GM18499 (cell line): Measurements from ENCODE around the gene SETMAR.
"Not testable (repeated sequence)": the region's sequence is repeated elsewhere in the genome, so short reads cannot be mapped to it uniquely, and the experiment has no call there.

Source experiments
- ATAC-seq: cut with Tn5 transposase; IDR thresholded peaks from one replicate; pipeline ENCODE4 v1.9.1; 2021; ENCODE audit warnings: moderate number of reproducible peaks; ENCODE audit not compliant: insufficient read depth, unreplicated experiment

The SETMAR gene

DNA sequence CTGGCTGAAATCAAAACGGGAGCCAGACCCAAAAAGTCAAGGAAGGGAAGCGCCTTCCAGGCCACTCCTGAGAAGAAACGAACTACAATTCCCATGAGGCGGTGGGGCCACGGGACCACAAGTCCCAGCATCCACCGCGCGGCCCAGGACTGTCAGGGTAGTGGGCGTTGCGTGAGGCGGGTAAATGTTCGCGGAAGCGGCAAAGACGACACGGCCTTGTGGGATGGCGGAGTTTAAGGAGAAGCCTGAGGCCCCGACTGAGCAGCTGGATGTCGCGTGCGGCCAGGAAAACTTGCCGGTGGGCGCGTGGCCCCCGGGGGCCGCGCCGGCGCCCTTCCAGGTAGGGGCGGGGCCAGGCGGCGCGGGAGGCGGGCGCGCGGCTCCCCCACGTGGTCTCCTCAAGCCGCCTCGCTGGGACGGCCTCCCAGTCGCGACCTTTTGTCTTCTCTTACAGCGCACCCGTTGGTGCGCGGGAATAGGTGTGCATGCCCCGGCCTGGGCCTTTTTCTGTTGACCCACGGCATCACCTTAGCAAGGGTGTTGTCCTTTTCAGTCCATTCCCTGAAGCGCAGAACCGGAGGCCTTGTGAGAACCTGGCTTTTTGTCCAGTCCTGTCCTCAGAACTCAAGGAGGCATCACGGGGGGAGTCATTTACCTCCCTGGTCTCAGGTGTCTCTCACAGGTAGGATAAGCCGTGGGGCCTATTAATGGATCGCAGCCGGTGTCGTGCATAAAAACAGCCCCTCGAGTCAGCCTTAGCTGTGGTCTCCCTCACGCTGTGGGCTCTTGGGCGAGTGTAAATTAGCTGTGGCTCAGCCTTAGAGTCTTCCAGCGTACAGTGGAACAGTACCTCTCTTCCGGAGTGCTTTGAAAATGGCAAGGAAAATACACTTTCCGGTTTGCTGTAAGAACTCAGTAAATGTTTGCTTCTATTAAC lies at the start of gene SETMAR:
Gene SETMAR (plus strand): TSS at position 183 of the 937 bp plus-strand sequence. CDS start 2 bp downstream, at position 185.
- ATAC-seq: peak; percentile 90

DNA sequence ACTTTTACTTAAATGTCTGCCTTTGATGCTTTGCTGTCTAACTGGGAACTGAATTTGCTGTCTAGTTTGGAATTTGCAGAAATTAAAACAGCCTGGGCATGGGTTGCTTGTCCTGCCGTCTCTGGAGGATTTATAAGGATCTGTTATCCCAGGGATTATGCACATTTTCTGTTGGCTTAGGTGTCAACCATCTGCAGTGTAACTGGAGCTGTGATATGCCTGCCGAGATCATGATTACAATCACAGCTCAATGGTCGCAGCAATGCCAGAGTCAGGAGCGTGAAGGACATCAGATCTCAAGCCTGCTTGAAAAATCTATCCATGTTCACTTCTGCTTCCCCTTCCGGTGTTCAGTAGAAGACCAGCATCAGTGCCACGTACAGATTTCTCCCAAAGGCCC lies 41.8 kb upstream of the SETMAR start:
- no peak for ATAC-seq

DNA sequence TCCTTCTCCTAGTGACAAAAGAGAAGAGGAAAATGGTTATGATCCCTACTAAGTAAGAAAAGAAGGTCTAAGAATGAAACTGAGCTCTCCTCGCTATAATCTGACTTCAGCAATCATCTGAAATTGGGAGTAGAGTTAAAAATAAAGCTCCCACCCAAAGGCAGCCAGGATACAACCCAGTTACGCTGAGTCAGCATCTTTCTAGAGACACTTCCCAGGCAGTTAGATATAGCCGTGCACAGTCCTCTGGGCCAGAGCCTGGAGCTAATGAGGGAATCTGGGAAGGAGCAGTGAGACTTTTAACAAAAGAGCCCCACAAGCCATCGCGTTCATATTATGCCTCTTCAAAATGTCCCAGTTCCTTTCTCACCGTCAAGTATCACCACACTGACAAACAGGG lies 39.1 kb upstream of the SETMAR start:
- no peak for ATAC-seq

DNA sequence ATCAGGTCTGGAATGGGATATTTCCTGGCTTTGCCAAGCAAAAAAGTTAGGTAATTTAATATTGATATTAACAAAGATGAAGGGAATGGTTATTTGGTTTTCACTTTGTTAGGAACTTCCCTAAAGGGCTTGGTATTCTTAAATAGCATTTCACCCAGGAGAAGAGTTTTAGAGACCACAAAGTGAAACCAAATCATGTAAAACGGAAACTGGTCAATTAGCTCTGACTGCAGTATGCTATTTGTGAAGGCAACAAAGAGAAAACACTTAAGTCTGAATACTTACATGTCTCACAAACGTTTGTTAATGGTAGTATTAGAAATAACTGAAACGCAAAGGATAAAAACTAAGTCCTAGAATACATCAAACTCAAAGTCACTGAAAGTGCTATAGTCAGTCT lies 32.4 kb upstream of the SETMAR start:
- peak; percentile 89 for ATAC-seq

DNA sequence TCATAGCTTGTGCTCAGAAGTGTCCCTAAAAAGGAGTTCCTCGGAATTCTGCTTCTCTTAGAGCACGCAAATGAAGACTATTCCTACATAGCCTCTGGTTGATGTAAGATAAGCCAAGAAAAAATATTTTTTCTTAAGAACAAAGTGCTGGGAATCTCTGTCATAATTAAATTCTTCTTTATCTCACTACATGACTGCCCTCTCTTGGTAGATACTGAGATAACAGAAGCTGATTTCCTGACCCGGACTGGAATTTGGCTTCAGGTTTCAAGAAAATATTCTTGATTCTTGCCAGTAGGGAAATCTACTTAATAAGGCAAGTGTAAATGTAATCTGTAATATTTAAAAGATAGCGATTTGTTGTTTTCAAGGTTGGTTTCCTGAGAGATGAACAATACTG lies 31.3 kb upstream of the SETMAR start:
- ATAC-seq: no peak

DNA sequence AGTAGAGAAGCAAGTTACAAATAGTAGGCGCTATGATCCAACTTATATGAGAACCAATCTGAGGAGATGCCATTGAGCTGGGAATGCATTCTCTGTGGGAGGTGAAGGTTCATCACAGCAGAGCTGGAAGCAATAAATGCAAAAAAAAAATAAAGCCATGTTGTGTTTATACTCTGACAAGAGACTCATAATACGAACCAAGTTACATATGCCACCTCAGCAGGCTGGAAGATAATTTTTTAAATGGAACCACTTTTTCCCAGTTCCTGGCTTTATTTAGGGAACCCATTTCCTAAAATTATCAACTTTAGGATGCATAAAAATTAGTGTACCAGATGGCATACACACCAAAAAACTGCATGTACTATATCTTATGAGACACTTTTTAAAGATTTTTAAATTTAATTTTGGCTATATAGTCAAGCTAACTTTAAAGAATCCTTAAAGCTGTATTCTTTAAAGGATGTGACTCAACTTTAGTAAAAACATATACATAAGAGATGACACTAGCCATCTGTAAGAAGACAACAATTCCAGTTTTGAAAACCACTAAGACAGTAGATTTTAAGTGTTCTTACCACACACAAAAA lies 23.6 kb upstream of the SETMAR start:
- ATAC-seq: no peak

DNA sequence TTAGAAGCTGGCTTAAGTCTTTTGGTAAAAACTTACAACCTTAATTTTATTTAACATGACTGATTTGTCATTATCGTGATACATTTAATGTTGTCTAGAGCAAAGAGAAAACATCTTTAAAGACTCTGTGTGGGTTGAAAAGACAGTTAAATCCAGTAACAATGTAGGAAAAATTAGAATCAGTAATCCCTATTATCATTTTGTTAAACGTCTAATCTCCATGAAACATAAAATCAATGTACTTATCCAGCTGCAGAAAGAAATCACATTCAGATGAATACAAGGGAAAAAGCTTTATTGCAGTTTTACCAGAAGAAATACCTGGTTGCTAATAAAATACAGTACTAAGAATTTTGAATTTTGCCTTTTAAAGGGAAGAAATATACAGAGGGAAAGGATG lies 21.2 kb upstream of the SETMAR start:
- no peak for ATAC-seq

DNA sequence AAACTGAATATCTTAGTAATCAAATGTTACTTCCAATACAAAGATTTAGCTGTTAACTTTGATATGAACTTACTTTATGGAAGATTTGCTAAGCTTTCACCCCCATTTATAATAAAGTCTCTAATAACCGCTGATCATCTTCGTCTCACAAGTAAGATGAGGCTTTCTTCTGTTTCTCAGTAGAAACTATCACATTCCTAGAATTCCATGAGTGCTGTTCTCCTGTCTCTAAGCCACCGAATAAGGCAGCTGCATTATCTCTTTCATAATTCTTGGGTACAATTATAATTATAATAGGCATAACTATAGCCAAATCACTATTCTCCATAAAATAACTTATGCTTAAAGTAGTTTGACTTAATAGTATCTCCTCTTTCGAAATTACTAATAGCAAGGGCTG lies 18.3 kb upstream of the SETMAR start:
- ATAC-seq: no peak

DNA sequence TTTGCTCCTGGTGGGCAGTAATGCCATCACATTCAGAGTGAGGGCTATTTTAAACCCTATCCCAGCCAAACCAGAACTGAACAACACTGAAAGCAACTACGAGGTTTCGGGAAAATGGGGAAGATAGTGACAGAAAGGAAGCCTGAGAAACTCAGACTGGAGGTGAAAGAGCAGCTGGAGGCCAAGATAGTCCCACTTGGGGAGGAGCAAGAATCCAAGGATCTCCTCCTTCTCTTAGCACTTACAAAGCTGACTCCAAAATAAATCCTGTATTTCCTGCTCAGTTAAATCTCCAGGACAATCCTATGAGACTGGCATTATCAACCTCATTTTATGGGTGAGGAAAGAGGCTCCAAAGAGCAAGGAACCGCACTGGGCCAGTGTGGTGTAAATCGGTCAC lies 14.1 kb upstream of the SETMAR start:
- no peak for ATAC-seq

DNA sequence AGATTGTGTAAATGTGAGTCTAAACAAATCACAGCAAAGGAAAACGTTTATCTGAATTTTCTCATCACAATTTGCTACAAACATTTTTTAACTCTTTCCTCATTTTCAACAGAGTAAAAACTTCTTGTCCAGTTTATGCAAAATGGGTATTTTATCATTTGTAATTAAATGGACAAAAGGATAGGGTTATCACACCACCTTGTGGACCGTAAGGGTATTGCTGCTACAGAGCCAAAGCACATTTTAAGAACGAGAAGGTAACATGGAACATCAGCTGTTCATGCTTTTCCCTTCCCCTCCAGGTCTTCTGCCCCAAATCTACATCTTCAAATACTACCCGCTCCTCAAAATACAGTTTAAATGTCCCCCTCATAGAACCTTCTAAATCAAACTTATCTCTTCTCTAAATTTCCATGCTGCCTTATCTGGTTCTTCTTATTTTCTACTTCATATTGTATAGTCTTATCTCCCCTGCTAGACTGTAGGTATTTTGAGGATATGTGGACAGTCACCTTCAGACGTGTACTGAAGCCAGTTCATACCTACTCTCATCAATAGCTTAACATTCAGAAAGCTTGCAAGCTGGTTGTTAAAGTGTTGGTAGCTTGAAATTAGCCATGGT lies 12.8 kb upstream of the SETMAR start:
- no peak for ATAC-seq

DNA sequence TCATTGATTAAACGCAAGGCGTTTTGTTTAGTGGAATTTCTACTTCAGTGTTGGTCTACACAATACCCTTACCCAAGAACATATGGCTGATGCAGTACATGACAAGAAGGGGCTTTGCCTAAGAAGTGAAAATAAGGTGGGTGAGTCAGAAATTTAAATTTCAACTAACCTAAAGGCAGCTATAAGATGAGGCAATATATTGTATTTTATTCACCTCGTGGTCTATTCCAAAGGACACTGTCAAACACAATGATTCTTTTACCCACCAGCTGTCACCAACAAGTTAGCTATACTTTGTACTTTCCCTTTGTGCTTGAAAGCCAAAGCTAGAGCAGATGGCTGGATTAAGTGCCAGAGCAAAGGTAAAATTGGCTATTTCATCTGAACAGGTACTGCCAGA lies 10.9 kb upstream of the SETMAR start:
- no peak for ATAC-seq

DNA sequence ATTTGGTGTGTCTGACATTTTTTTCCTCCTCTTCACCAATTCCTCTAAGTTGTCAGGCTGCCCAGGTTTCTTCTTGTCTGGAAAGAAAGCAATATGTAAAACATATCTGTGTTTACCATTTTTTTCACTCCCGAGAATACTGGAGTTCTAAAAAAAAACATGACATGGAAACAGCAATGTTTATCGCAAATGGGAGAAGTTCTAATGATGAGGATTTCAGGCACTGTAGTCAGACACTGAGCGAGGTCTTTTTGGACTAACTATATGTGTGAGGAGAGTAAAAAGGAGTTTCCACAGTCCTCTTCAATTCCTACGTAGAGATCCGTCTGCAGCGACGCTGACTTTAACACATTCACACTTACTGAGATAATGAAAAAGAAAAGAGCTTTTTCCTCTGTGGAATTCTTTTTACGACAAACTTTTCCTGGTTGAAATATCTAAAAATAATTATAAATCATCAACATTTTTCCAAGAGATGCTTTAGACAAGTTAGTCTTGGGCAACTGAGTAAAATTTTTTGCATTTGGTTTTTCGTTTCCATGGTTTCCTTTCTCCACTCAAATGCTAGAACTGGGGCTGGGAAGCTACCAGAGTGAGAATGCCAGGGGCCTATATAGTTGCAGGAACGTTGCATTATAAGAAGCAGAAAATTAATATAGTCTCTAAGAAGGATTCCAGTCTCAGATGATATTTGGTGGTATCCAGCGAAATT lies 8.4 kb upstream of the SETMAR start:
- ATAC-seq: no peak

DNA sequence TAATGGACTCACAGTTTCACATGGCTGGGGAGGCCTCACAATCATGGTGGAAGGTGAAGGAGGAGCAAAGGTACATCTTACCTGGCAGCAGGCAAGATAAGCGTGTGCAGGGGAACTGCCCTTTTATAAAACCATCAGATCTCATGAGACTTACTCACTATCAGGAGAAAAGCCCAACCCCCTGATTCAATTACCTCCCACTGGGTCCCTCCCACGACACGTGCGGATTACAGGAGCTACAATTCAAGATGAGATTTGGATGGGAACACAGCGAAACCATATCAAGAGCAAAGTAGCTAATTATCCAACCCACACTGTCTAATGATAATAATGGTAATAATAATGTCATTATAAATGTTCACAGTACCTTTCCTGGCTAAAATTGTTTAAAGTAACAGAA lies 6.7 kb upstream of the SETMAR start:
- not testable (repeated sequence) for ATAC-seq

DNA sequence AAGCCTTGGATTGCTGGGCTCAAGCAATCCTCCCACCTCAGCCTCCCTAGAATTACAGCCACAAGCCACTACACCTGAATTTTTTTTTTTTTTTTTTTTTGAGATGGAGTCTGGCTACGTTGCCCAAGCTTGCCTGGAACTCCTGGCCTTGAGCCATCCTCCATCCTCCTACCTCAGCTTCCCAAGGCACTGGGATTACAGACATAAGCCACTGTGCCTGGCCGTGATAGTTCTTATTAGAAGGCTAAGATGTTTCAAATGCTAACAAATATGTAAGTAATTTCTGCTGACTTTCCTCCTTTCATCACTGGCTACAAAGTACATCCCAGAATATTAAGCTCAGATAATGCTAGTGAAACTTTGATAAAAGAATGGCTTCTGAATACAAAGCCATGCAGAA lies 5.7 kb upstream of the SETMAR start:
- ATAC-seq: no peak

DNA sequence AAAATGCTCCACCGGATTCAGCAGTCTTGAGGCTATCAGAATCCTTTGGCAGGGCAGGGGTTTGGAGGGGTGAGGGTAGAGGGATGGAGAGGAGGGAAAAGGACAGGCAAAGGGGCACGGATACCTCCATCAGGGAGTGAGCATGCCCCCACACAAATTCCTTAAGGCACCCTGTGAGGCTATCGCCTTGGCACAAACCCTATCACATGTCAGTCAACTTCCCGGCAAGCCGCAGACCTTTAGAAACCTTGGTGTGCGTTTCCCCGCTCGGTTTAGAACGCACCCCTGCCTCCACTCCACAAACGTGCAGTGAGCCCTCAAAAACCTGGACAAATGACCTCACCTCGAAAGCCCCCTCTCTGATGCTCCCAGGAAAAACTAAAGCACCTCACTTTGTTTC lies 422 bp upstream of the SETMAR start:
- ATAC-seq: no peak

DNA sequence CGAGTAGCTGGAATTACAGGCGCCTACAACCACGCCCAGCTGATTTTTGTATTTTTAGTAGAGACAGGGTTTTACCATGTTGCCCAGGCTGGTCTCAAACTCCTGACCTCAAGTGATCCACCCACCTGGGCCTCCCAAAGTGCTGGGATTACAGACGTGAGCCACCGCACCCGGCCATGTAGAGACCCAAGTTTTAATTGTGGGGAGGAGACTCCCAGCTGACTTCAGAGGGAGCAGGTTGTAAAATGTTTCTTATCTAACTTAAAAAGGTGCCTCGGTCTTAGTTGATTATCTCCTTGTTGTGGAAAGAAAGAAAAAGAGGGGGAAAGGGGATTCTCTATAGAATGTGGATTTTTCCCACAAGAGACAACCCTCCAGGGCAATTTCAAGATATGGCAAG lies 2.0 kb downstream of the SETMAR start:
- ATAC-seq: not testable (repeated sequence)

DNA sequence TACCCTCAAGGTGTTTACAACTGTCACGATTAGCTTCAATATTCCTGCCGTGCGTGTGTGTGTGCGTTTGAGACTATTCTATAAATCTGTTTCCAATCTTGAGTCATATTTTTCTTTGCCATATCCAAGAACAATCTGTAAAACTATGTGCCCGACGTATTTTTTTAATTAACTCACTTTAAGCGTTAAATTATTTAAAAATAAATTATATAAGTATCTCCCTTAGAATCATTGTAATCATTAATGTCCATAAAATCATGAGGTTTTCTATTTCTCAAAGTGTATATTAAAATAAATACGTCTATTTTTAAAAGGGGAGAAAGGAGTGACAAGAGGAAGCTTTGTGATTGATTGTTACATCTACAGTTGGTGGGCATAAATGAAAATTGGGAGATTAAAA lies 2.9 kb downstream of the SETMAR start:
- no peak for ATAC-seq

DNA sequence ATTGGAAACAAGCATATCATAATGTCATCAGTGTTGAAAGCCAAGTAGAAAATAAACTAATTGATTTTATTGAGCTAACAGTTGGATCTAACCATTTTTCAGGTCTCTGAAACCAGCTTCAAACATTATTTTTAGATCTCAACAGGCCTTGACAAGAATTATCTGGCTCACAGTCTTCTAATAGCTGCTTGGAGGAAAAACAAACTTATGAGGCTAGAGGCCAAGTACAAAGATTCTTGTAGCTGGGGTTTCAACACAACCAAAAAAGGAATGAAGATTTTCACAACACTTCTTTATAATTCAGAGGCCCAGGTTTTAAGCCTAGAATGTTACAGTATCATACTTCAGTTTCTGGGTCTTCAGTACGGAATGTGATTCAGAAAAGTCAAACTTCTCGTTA lies 3.7 kb downstream of the SETMAR start:
- ATAC-seq: no peak

DNA sequence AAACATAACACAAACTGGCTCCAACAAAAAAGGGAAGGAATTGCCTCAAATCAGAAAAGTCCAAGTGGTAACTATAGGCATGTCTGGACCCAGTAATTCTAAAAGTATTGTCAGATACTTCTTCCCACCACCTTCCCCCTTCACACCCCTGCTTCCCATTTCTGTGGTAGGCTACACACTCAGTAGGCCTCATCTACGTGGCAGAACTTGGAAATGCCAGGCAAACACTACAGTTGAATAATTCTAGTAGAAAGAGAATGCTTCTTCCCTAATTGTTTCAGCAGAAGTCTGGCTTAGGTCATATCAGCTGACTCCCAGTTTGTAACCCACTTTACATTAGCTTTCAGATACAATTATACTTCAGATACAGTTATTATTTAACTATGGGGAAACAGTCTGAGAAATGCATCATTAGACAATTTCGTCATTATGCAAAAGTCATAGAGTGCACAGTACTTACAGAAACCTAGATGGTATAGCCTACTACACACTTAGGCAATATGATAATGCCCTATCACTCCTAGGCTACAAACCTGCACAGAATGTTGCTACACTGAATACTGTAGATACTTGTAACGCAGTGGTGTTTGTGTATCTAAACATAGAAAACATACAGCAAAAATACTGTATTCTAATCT lies 6.4 kb downstream of the SETMAR start:
- no peak for ATAC-seq

DNA sequence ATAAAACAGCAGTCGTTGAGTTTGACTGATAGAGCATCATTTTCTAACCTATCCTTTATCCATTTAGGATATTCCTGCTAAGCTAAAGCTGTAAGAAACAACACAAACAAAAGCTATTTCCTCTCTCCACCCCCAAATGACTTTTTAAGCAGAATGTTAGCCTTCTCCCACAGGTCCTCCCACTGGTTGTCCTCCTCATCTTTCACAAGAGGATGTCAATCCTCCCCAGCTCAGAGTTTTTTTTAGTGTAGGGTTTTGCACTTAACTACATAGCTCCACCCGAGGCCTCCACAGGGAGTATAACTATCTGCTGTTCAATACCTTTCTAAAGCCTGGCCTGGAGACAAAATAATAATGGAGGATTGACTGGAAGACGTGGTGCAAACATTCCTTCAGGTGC lies 7.8 kb downstream of the SETMAR start:
- no peak for ATAC-seq
